ENCODE data around the gene MVD. TPM values are rescaled to one million over a fixed set of nuclear protein-coding genes. Genes with fewer than 3 reads are reported as not detected.
"Not testable (repeated sequence)": the region's sequence is repeated elsewhere in the genome, so short reads cannot be mapped to it uniquely, and the experiment has no call there.

Gene MVD
- total RNA-seq, 1 donor from 2014 or later: 64.4 TPM

DNA sequence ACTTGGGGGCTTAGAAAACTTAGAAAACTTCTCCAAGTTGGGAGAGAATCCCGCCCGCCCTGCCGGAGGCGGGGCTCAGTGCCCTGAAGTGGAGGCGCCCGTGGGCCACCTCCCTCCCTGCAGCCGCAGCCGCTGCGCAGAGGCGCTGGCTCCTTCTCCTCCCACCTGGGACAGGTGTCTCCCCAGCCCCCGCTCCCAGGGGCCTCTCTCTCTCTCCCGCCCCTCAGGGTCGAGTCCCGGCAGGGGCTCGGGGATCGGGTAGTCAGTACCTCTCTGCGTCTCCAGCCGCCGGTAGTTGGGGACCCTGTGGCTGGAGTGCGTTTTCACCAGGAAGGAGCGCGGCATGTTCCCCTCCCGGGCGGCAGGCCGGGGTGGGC, 23.2 kb upstream of the MVD start:
- ATAC-seq (peak; percentile 7), DNase-seq (ENCODE audit: low spot score) (no peak)
- intact Hi-C loops (cut with DNase I): no loop called here

DNA sequence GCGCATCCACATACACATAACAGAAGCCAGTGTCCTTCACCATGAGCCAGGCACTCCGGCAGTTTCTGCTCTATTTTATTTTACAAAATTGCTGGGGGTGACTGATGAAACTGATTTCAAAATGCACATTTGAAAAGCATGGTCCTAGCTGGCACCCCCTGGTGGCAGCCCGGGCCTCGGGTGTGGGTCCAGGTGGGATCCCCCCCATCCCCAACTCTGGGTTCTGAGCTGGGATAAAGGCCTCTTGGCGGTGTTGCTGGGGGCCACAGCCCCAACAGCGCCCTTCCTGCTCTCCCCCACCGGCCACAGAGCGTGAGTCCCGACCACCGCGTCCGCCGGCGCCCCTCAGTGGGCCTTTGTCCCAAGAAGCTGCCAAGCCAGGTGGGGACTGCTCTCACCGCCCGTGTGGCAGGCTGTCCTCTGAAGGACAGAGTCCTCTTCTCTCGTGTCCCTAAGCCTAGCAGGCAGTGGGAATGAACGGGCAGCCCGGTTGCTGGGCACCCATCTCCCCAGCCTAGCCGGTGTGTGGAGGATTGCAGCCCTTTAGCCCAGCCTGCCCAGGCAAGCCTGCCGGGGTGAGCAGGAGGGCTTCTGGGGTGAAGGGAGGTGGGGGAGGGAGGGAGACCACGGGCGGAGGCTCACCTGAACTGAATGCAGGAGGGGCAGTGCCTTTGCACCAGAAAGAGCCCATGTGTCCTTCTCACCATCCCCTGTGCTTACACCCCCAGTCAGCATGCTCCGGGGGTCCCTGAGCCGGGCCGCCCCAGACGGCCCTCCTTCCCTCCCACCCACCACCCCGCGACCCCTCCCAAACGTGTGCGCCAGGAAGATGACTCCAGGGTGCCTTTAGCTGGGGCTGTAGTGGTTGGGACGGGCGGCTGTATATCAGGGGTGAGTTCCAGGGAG, 22.5 kb upstream of the MVD start:
- intact Hi-C loops (cut with DNase I): no loop called here
- DNase-seq (ENCODE audit: low spot score): no peak
- ATAC-seq: peak; percentile 17

DNA sequence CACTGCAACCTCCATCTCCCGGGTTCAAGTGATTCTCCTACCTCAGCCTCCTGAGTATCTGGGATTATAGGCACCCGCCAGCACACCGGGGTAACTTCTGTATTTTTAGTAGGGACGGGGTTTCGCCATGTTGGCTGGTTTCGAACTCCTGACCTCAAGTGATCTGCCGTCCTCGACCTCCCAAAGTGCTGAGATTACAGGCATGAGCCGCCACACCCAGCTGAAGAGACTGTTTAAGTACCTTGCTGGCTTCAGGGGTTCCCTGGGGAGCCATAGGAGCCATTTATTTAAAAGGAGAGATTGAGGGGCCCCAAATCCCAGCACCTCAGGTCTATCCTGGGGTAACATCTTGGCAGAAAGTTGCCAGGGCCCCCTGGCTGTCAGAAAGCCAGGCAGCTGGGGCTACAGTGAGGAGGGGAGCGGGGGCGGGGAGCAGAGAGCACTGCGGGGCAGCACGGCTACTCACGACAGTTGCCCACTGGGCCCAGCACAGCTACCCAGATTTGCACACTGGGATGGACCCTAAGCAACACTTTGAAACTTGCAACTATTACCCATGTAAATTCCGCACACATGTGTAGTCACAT, 21.8 kb upstream of the MVD start:
- ATAC-seq: no peak
- DNase-seq (ENCODE audit: low spot score): no peak
- intact Hi-C loops (cut with DNase I): no loop called here

DNA sequence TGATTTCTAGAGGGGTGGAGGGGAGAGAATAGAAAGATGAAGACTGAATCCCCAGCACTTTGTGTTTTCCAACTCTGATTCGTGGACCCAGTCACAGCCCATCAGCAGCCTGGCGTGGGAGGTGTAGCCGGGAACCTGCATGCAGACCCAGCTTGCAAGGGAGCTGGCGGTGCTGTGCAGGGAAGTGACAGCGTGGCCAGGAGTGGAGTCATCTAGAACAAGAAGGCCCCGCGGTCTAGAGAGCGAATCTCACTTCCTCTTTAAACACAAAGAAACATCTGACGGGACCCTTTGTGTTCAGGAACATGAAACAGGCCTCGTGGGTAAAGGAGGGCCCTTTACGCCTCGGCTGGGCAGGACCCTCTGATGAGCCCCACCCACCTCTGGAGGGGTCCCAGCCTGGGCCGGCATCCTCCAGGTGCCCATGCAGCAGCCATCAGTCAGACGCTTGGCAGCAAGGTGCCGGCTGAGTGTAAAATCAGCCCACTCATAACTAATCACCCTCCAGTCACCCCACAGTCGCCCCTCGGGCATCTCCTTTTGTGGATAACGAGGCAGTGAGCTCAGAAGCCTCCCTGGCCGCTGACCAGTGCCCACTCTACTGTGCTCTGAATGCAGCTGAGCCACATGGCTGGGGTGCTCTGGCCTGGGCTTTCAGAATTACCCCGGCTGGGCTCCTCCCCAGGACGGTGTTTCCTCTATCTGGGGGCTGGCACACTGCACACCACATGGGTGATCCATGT, 19.0 kb upstream of the MVD start:
- ATAC-seq: peak; percentile 45
- DNase-seq (ENCODE audit: low spot score): no peak
- intact Hi-C loops (cut with DNase I): no loop called here

DNA sequence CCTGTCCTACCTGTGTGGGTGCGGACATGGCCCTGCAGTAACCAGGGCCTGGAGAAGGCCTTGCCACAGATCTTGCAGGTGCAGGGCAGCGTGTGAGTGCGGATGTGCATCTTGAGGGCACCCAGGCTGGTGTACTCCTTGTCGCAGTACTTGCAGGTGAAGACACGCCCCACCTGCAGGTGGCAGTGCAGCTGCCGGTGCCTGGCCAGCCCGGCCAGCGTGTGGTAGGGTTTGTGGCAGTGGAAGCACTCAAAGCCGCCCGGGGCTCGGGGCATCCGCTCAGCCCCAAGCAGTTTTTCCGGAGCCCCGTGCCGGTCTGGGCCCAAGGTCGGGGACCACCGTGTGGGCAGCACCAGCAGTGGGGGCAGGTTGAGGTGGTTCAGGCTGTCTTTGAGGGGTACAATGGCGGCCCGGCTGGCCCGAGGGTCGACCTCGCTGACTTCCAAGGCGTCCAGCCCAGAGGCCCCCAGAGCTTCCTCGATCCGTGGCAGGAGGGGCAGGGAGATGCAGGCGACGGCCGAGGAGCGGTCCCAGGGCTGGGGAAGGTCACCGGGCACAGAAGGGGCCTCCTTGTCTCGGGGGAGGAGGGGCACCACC, 18.3 kb upstream of the MVD start:
- DNase-seq (ENCODE audit: low spot score) (no peak), ATAC-seq (no peak)
- intact Hi-C loops (cut with DNase I): no loop called here

DNA sequence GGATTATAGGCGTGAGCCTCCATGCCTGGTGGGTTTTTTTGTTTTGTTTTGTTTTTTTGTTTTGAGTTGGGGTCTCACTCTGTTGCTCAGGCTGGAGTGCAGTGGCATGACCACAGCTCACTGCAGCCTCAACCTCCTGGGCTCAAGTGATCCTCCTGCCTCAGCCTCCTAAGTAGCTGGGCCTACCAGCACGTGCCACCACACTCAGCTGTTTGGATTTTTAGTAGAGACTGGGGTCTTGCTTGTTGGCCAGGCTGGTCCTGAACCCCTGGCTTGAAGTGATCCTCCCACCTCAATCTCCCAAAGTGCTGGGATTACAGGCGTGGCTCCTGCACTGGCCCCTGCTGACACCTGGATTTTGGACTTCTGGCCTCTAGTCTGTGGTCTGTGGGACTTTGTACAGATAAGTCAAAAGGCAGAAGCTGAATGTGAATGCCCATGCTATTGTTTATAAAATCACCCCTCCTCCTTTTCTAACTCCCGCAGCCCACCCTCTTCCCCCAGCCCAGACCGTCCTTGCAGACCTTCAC, 17.7 kb upstream of the MVD start:
- ATAC-seq (no peak), DNase-seq (ENCODE audit: low spot score) (no peak)
- intact Hi-C loops (cut with DNase I): no loop called here

DNA sequence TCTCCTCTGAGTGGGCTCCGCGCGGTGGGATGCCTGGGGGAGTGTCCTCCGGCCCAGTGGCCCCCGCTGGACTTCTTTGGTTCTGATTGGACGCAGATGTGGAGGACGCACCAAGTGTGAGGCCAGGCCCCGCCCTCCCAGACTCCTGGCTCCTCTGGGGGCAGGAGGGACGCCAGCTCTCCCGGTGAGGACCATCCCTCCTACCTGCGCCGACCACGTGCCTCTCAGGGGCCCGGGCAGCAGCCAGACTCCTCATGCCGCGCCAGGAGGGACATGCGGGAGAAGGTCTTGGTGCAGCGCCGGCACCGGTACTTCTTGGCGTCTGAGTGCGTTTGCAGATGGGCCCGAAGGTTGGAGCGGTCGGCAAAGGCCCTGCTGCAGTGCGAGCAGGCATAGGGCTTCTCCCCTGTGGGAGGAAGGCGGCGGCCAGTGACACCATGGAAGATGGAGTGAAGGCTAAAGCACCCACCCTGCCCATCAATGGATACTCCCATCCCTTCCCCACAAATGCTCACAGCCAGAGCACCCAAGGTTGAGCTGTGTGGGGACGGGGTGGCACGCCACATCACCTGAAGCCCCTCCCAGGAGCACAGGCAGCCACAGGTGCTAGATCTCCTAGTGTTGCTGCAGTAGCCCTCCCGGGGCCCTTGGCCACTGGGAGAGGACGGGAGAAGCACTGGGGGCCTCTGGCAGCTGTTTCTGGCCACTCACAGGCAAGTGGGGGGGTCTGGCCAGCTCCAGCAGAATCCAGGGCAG, 15.5 kb upstream of the MVD start:
- intact Hi-C loops (cut with DNase I): no loop called here
- no peak for ATAC-seq
- no peak for DNase-seq (ENCODE audit: low spot score)

DNA sequence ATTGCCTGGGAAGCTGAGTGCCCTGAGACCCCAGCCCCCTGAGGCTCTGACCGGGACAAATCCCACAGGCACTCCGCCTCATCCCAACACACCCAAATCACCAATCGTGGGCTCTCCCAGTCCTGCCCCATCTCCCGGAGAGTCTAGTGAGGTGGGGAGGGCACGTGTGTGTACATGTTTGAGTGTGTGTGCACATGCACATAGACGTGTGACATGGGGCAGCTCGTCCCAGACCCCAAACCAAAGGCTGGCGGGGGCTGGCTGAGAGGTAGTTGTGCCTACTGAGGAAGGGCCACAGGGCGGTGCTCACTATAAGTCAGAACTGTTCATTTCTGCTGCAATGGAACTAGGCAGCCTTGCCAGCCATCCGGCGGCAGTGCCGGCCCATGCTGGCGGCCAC, 14.8 kb upstream of the MVD start:
- ATAC-seq: no peak
- intact Hi-C loops (cut with DNase I): no loop called here
- DNase-seq (ENCODE audit: low spot score): no peak

DNA sequence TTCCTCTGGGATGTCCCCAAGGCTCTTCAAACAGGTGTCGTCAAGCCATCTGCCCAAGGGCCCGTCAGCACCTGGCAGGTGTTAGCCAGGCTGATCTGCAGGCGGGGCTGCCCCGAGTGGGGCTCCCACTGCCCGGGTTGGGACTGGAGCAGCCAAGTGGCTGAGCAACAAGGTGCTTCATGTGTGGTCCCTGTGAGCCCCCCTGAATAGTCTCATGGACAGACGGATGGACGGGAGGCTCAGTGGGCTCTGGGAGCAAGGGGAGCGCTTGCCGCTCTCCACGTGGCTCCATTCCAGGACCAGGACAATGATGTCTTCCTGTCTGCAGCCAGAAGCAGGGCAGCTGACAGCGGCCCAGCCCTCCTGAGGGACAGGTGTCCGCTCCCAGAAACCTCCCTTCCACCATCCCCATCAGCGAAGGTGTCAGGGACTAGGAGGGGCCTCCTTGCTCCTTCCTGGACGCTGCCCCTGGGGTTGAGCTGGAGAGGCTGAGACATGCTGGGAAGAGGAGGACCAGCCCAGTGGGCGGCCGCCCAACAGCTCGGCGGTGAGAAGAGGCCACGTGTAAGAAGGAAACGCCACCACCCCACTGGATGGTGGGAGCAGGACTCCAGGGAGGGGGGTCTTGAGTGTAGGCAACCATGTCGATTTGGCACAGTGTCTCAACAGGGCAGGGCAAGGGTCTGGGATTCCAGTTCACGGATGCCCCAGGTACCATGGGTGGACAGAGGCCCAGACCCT, 13.8 kb upstream of the MVD start:
- ATAC-seq: no peak
- DNase-seq (ENCODE audit: low spot score): no peak
- intact Hi-C loops (cut with DNase I): no loop called here

DNA sequence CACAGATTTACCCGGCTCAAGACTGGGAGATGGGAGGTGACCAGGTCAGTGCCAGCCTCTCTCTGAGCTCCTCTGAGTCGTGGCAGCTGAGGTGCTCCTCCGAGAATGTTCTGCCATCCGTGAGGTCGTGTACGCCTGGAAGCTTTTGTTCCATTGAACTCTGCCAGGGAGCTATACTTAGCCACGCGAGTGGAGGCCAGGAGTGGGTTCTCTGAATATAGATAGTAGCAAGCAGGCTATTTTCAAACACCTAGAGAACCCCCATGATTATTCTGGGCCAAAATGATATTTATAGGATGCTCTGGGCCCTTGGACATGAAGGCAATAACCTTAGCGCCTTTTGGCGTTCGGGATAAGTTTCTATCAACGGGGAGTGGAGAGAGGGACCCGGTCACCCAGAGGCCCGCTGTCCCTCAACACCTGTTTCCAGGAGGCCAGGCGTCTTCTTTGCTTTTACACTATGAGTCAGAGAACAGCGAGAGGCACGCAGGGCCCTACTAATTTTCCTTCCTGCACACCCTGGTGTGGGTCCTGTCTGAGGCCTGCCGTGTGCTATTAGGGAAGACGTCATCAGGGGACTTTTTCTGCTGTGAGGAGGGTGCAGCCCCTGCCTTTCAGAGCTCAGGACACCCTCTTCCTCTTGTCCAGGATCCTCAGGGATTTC, 11.0 kb upstream of the MVD start:
- ATAC-seq (no peak), DNase-seq (ENCODE audit: low spot score) (no peak)
- intact Hi-C loops (cut with DNase I): no loop called here

DNA sequence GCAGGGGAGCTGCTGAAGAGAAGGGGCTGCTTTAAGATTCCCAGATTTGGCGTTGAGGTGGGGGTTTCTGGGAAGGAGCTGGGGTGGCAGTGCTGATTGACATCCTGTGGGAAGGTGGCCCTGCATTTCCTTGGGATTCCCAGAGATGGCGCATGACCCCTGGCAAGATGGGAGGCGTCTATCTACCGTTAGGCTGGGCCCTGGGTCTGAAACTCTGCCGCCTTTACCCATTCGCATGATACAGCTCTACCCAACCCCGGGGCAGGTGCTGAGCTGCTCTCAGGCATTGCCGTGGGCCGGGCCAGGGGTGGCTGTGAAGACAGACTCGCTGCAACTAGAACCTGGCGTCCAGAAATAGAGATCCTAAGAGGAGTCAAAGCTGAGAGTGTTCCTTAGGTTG, 9.9 kb upstream of the MVD start:
- intact Hi-C loops (cut with DNase I): no loop called here
- DNase-seq (ENCODE audit: low spot score): no peak
- ATAC-seq: no peak

DNA sequence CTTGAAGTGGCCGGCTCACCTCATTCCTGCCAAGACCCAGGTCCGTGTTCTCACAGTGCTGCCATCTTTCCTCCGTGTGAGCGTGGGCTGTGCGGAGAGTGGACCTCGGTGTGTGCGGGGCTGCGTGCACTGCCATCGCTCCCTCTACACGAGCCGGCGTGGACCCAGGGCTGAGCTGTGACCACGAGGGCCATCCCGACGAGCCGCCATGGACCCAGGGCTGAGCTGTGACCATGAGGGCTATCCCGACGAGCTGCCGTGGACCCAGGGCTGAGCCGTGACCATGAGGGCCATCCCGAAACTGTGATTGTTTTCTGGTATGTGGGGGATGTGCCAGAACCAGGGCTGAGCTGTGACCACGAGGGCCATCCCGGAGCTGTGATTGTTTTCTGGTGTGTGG, 8.9 kb upstream of the MVD start:
- ATAC-seq: no peak
- no peak for DNase-seq (ENCODE audit: low spot score)
- intact Hi-C loops (cut with DNase I): no loop called here

DNA sequence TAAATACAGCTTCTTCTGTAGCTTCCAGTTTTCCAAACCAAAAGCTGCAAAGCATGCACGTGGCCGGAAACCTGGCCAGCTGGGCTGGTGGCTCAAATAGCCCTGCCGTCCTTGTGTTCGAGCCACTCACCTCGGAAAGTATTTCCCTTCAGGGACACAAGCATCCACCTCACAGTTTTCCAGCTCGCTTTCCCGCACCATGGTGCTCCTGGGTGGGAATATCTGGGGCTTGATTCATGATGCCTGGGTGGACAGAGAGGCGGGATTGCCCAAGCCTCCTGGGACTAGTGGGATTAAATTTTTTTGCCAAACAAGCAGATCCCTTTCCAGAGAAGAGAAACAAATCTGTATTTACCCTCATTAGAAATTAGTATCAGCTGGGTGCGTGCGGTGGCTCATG, 7.1 kb upstream of the MVD start:
- no peak for DNase-seq (ENCODE audit: low spot score)
- peak; percentile 14 for ATAC-seq
- intact Hi-C loops (cut with DNase I): no loop called here

DNA sequence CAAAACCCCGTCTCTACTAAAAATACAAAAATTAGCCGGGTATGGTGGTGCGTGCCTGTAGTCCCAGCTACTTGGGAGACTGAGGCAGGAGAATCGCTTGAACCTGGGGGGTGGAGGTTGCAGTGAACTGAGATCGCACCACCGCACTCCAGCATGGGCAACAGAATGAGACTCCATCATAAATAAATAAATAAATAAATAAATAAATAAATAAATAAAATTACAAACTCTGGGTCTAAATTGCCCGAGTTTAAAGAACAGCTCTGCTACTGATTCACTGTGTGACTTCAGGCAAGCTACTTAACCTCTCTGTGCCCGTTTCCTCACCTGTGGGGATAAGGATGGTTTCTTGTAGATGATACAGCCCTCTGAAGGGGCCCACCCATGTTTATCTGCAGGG, 6.6 kb upstream of the MVD start:
- DNase-seq (ENCODE audit: low spot score); intact Hi-C loops (cut with DNase I); ATAC-seq: not testable (repeated sequence)

DNA sequence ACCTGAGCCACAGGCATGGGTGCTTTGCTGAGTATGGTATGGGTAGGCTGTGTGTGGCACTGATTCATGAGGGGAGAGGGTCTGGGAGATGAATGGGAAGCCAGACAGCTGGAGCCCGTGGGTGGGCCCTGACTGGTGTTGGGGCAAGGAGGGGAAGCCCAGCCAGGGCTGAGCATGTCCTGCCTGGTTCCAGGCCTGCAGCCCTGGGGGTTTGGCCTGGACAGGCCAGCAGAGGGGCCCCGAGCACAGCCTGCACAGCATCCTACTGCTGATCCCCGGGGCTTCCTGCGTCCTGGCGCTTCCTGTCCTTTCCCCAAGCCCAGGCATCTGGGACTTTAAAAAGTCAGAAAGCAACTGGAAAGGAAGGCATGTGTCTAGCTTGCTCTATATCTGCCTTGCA, 4.6 kb upstream of the MVD start:
- no peak for ATAC-seq
- intact Hi-C loops (cut with DNase I): no loop called here
- DNase-seq (ENCODE audit: low spot score): no peak

DNA sequence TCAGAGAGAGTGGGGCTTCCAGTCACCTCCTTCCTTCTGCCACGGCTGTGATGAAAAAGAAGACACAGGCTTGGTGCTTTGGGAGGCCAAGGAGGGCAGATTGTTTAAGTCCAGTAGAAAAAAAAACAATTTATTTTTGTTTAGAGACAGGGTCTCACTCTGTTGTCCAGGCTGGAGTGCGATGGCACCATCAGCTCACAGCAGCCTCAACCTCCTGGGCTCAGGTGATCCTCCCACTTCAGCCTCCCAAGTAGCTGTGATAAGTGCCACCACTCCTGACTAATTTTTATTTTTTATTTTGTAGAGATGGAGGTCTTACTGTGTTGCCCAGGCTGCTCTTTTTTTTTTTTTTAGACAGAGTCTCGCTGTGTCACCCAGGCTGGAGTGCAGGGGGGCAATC, 2.7 kb upstream of the MVD start:
- ATAC-seq (no peak), DNase-seq (ENCODE audit: low spot score) (no peak)
- intact Hi-C loops (cut with DNase I): no loop called here

DNA sequence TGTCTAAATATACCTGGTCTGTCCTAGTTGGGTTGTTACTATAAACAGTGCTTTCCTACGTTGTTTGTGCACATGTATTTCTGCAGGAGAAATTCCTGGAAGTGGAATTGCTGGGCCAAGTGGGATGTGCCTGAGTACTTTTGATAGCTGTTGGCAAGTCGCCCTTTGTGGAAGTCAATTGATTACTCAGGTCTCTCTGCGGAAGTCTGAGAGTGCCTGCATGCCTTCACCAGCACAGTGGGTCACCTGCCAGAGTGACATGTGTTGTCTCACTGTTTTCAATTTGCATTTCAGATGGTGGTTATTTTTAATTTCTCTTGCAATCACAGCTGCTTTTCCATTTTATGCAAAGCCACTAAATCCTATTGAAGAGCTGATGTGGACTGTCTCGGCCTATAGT, 2.3 kb upstream of the MVD start:
- DNase-seq (ENCODE audit: low spot score) (no peak), ATAC-seq (no peak)
- intact Hi-C loops (cut with DNase I): no loop called here

Data from sciatic nerve (tissue), 2 donors.